Right lobe of liver (tissue), 6 donors: ENCODE measurements around the gene LRFN5. TPM values are rescaled to one million over a fixed set of nuclear protein-coding genes. Genes with fewer than 3 reads are reported as not detected.
"Not testable (repeated sequence)": the region's sequence is repeated elsewhere in the genome, so short reads cannot be mapped to it uniquely, and the experiment has no call there.

Experiments used
- ATAC-seq, 4 donors: fragments of 200-7000 bp; cut with Tn5 transposase; one replicate each; pipeline ENCODE4 v1.9.1; 2020; ENCODE audit warnings: mild to moderate bottlenecking in 4 of 4, moderate library complexity in 4 of 4
- DNase-seq, 3 donors: peaks; one replicate each; pipeline ENCODE4 v3.0.0-alpha.2; 2020
- H3K27ac ChIP-seq, 3 donors: fragments of 200-600 bp; one replicate each; pipeline ENCODE4 v1.8.0; 2022
- H3K27me3 ChIP-seq, 2 donors: fragments of 200-600 bp; one replicate each; pipeline ENCODE4 v1.8.0; 2022
- H3K36me3 ChIP-seq, 4 donors: fragments of 200-600 bp; sonication (generic) in 1 of 4; one replicate each; pipeline versions ENCODE4 v1.5.1 to v1.8.0; 2017 to 2022; ENCODE audit warnings: control low read depth in 1 of 4
- H3K4me1 ChIP-seq, 4 donors: fragments of 200-600 bp; sonication (generic) in 1 of 4; one replicate each; pipeline versions ENCODE4 v1.5.1 to v1.8.0; 2017 to 2022; ENCODE audit warnings: control low read depth in 1 of 4
- H3K4me3 ChIP-seq, 3 donors: fragments of 200-600 bp; one replicate each; pipeline ENCODE4 v1.8.0; 2022
- H3K9me3 ChIP-seq, 4 donors: fragments of 200-600 bp; sonication (generic) in 1 of 4; one replicate each; pipeline versions ENCODE4 v1.5.1 to v1.8.0; 2017 to 2022; ENCODE audit warnings: control low read depth in 1 of 4
- CTCF ChIP-seq, 4 donors: fragments of 200-600 bp in 3 of 4; fragments of 450-650 bp in 1 of 4; IDR thresholded peaks; one replicate each; pipeline versions ENCODE4 v1.5.1 to v1.8.0; 2016 to 2022; ENCODE audit warnings: antibody characterized with exemption in 4 of 4, mild to moderate bottlenecking in 2 of 4
- POLR2A ChIP-seq: fragments of 450-650 bp; IDR thresholded peaks from one replicate; pipeline ENCODE4 v1.6.1; 2017; ENCODE audit warnings: antibody characterized with exemption, mild to moderate bottlenecking
- WGBS: methylation state at CpG from one replicate; pipeline ENCODE4 v1.1.6; 2018; ENCODE audit warnings: low coverage, low lambda C conversion rate; ENCODE audit not compliant: insufficient coverage; ENCODE audit errors: missing lambda C conversion rate; 5-methylcytosine and 5-hydroxymethylcytosine counted together
- intact Hi-C, 2 donors: fragments of 100-400 bp; cut with DNase I; formaldehyde crosslinking; loops; one replicate each; pipeline versions ENCODE4 v1.11.2 to v1.14.1; 2022
- long read RNA-seq: library from polyadenylated mRNA; unstranded; transcript quantifications from one replicate; pipeline ENCODE4 v2.0.0, GENCODE V29; 2019
- total RNA-seq, 6 experiments: library from RNA; depleted of rRNA in 2 of 6; stranded (reverse); fragments of >200 nt in 2 of 6; fragmentation: NEBNext Ultra II Directional in 3 of 6; extraction: Animal tissue kit (Norgen Biotek cat#: 25700) in 3 of 6; gene quantifications; one replicate each; pipeline versions ENCODE4 v1.1.0 to v1.2.4, GENCODE V29; 2016 to 2023
- donor health status: DM: no; HTN: yes; CAD: no.
- donor health status: DM: no; HTN: no; CAD: no.
- donor health status: DM: no; HTN: no; CAD: no.
- donor health status: DM: no; HTN: yes; CAD: no.
- donor health status: DM: no; HTN: yes; CAD: no.

LRFN5 gene
- not detected for total RNA-seq
- long read RNA-seq: 0 reads

GRCh38 chr14:41606532-41607303 lies at the start of gene LRFN5:
Gene LRFN5, plus strand, starts transcription at chr14:41606876.
- no peak within 1 kb of the TSS for H3K27ac ChIP-seq
- H3K4me1 ChIP-seq: peaks cover 0 to 26% (median 4%) of the 10 kb centered on the region in 4 donors
- 5% methylated on average over 20 of the region's 76 CpGs for WGBS
- intact Hi-C loops: no loop called here
- H3K27me3 ChIP-seq: peaks cover 0 to 20% of the 10 kb centered on the region in 2 donors
- no peaks in the 10 kb centered on the region for H3K36me3 ChIP-seq
- TF ChIP-seq POLR2A: no peak
- no peak for TF ChIP-seq CTCF (IDR thresholded peaks at IDR 0.05)
- peak within 1 kb of the TSS; percentile 23 to 42 (median 35) for H3K4me3 ChIP-seq
- H3K9me3 ChIP-seq: no peaks in the 10 kb centered on the region
- peak; percentile 76 to 88 (median 82) for ATAC-seq
- peak in 1 of 3 donors; percentile 52 for DNase-seq

- no peaks in the 10 kb centered on the region for H3K36me3 ChIP-seq
- H3K27me3 ChIP-seq: no peaks in the 10 kb centered on the region
- intact Hi-C loops: no loop called here
- no peak overlapping the region for H3K4me3 ChIP-seq
- H3K4me1 ChIP-seq: no peaks in the 10 kb centered on the region
- TF ChIP-seq POLR2A: no peak
- no peak for TF ChIP-seq CTCF (IDR thresholded peaks at IDR 0.05)
- DNase-seq (no peak), ATAC-seq (no peak)
- no peaks in the 10 kb centered on the region for H3K9me3 ChIP-seq
- no peak overlapping the region for H3K27ac ChIP-seq
Measured at GRCh38 chr14:41558490-41558889, 48.2 kb upstream of the LRFN5 start.

- not testable (repeated sequence) for H3K27ac ChIP-seq, H3K9me3 ChIP-seq
- 84% methylated on average over 3 of the region's 3 CpGs for WGBS
Measured at GRCh38 chr14:41566864-41567263, 39.8 kb upstream of the LRFN5 start.

GRCh38 chr14:41568979-41569378 lies 37.7 kb upstream of the LRFN5 start:
- Histone ChIP-seq H3K36me3 (no peaks in the 10 kb centered on the region), H3K27me3 (no peaks in the 10 kb centered on the region), H3K9me3 (no peaks in the 10 kb centered on the region), H3K4me3 (no peak overlapping the region), H3K4me1 (no peaks in the 10 kb centered on the region), H3K27ac (no peak overlapping the region)
- DNase-seq (no peak), ATAC-seq (no peak)
- intact Hi-C loops: no loop called here
- TF ChIP-seq POLR2A (no peak), CTCF (IDR thresholded peaks at IDR 0.05) (no peak)
- WGBS: 76% methylated on average over 2 of the region's 2 CpGs

More at GRCh38 chr14:41566864-41567263, 39.8 kb upstream of the LRFN5 start:
- ATAC-seq, H3K27me3 ChIP-seq, H3K36me3 ChIP-seq, DNase-seq, intact Hi-C loops, H3K4me1 ChIP-seq, H3K4me3 ChIP-seq: not testable (repeated sequence)

- Histone ChIP-seq H3K4me3 (no peak overlapping the region), H3K27ac (no peak overlapping the region), H3K9me3 (no peaks in the 10 kb centered on the region), H3K36me3 (no peaks in the 10 kb centered on the region), H3K4me1 (no peaks in the 10 kb centered on the region), H3K27me3 (no peaks in the 10 kb centered on the region)
- DNase-seq (no peak), ATAC-seq (no peak)
- intact Hi-C loops: no loop called here
- 22% methylated on average over 5 of the region's 5 CpGs for WGBS
- TF ChIP-seq POLR2A: no peak
- no peak for TF ChIP-seq CTCF (IDR thresholded peaks at IDR 0.05)
Measured at GRCh38 chr14:41570415-41571155, 36.1 kb upstream of the LRFN5 start.
